DMS 273 (cell line): ENCODE results near the gene TMTC2.

ENCODE experiments used
- DNase-seq: peaks from one replicate; lab custom pipeline; 2025; ENCODE audit not compliant: unreplicated experiment; lab: John Stamatoyannopoulos, UW

Gene TMTC2

DNA sequence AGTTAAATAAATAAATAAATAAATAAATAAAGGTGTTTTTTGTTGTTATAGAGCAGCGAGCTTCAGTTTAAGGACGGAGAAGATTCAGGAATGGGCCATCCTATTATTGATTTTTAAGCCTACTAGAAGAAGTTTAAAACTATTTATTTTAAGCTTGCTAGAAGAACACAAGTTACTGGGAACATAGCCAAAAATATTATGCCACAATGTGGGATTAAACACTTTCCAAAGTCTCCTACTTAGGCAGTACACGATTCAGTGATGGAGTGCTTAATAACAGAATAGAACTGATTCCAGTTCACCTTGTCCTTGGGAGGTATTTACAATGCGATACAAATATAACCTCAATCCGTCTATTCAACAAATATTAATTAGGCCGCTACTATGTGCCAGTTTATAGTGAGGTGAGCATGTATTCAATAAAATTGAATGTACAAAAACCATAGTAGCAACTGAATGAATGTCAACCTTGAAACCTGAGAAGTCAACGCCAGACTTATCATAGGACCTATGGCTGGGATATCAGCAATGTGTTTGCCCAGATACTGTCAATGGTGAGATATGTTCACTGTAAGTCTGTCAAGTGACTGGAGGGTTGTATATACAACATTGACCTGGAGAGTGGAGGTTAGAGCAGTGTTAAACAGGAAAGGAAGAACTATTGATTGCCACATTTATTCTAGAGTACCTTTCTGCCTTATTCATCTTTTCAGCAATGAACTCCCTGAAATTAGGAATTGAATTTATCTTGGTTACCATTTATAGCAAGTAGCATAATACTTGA is 486.4 kb downstream of the TMTC2 start:
- DNase-seq, result no peak

DNA sequence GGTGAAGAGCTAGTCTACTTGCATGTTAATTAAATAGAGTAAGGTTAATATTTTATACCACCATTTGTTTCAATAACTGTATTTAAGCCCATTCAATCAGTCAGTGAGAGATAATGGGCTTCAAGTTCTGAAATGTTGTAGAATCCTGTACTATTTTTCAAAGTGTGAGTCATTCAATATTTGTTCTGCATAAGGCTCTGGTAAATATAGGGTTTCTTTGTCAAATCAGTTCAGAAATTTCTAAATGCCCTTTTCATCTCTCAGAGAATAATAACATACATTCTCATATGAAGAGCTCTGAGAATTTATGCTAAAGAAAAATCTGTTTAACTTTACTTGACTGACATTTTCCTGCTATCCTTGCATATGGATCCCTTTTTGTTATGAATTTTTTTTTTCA is 493.3 kb downstream of the TMTC2 start:
- DNase-seq, result no peak

DNA sequence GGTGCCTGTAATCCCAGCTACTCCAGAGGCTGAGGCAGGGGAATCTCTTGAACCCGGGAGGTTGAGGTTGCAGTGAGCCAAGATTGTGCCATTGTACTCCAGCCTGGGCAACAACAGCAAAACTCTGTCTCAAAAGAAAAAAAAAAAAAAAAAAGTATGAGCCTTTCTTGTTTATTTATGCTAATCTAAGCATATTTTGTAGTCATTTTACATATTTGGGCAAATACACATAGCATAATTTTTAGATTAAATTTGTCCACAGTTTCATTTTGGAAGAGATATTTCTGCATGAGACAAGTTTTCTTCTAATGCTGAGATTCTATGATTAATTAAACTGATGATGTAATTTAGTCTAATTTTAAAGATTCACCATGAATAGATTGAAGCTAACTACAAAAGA is 494.4 kb downstream of the TMTC2 start:
- no peak for DNase-seq

DNA sequence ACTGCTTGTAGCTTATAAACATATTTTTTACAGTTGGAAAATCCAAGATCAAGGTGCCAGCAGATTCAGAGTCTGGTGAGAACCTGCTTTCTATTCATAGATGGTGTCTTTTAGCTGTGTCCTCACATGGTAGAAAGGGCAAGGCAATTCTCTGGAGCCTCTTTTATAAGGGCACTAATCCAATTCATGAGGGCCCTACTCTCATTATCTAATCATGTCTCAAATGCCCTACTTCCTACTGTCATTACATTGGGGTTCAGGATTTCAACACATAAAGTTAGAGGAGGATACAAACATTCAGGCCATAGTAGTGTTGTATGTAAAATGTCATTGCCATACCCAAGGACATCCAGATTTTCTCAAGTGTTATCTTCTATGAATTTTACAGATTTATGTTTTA is 496.4 kb downstream of the TMTC2 start:
- DNase-seq, result no peak
